HS-27A (cell line): ENCODE data around the gene TMEM62.
A peak's percentile ranks its signal among the peaks of the same experiment; 100 is the strongest.

ENCODE experiments used
- DNase-seq: peaks from one replicate; pipeline ENCODE4 v3.0.0-alpha.2; 2012; ENCODE audit warnings: low read depth, missing footprints

TMEM62 gene

DNA sequence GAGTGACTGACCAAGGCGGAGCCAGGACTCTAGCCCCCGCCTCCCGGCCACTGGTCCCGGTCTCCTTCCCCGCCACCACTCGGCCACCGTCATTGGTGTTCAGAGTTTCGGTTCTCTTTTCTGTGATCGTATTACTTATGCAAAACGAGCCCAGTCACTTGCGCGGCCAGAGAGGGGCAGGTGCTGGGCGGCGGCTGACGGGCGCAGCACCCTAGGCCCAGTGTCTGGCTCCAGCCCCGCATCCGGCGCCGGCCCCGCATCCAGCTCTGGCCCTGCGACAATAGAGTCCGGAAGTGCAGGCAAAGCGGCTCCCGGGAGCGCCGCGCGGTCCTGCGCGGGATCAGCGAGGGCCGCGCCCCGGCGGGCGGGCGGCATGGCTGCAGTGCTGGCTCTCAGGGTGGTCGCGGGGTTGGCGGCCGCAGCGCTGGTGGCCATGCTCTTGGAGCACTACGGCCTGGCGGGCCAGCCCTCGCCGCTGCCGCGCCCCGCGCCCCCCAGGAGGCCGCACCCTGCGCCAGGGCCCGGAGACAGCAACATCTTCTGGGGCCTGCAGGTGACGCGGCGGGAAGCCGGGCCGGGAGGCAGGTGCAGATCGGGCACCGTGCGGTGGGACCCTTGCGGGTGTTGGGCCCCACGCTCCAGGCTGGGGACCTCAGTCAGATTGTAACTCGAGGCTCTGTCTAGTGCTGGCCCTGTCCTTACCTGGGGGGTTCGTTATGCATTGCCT lies at the start of gene TMEM62:
TSS of gene TMEM62 (plus strand) at position 157 of the 727 bp plus-strand sequence. CDS start at position 374, 217 bp downstream.
- DNase-seq = no peak

DNA sequence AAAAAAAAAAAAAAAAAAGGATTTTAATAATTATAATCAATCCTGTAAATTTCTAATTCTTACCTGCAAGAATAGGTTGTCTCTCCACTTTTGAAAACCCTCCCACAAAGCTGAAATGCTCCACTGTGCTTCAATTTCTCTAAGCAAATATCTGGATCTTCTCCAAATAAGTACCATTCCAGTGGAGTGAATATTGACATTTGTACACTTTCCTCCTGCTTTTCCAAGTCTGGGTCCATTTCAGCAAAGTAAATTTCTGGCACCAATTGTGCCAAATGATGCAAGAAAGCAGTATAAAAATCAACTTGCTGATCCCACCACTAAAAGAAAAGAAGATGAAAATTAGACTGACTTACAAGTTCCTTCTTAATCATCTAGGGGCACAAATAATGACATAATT lies 47.5 kb upstream of the TMEM62 start:
- no peak for DNase-seq

DNA sequence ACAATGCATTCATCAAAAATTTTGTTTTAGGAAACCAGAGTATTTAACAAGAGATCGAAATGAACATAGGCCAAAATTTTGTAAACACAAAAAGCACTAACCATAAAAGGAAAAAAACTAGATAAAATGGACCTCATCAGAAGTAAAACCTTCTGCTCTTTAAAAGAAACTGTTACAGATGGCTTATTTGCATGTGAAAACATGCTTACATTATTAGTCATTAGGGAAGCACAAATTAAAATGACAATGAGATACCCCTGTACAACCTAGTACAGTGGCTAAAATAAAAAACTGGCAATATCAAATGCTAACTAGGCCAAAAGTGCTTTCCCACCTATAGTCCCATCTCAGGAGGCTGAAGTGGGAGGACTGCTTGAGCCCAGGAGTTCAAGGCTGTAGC lies 46.8 kb upstream of the TMEM62 start:
- DNase-seq = no peak

DNA sequence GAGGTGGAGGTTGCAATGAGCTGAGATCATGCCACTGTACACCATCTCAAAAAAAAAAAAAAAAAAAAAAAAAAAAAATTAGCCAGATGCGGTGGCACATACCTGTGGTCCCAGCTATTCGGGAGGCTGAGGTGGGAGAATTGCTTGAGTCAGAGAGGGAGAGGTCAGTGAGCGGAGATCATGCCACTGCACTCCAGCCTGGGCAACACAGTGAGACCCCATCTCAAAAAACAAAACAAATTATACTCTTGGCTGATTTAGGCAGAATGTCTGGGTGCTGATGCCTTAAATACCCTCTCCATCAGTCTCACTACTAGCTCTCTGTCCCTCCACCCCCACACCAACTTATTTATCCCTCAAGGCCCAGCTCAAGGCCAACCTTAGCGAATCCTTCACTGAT lies 41.5 kb upstream of the TMEM62 start:
- no peak for DNase-seq

DNA sequence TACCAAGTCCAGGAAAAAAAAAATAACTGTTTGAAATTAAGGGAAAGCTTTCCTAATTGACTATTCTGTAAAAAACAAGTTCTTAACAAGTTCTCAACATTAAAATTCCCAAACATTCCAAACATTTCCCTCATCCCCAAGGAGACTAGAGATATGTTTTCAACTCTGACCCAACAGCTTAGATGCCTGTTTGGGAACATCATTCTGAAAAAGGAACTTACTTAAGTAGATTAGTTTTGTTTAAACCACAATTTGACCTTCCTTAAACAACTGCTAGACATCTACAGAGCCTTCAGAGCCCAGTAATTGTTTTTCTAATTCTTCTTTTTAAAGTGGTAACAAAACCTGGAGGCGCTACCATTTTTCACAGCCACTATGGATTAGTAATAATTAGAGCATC lies 40.4 kb upstream of the TMEM62 start:
- no peak for DNase-seq

DNA sequence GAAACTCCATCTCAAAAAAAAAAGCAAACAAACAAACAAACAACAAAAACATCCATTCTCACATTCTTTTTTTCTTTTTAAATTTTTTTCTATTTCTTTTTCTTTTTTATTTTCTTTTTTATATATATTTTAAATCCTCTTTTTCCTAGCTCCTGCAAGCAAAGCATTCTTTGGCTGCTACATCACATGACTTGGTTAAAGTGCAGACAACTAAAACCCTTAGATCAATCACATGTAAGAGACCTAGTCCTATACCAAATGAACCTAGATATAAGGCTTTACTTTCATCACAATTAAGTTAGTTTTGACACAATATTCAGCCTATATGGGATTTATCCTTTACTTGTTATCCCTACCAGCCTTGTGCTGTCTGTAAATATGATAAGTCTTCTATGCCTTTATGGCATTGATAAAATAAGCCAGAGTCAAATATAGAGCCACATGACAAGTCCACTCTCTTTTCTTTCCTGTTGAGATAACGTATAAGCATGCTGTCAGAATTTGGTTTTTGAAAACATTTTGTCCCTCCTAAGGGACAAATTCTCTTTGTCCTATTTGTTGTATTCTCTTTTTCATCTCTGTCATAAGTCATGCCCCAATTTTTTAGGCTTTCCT lies 38.9 kb upstream of the TMEM62 start:
- no peak for DNase-seq

DNA sequence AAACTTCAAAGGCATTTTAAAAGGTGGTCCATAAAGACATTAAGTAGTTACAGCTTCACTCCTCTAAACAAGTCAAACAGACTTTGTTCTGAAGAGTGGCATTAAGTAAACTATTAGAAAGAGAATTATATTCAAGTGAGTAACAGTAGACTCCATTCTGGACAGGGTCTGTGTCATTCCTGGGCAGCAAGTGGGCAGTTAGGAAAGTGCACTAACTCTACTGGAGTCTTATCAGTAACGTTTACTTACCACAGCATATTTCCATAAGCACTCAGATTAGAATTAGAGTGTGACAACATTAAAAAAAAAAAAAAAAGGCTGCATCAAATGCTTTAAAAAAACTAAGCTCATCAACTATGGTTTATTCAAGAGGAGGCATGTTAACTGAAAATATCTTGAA lies 38.1 kb upstream of the TMEM62 start:
- DNase-seq = peak; percentile 22

DNA sequence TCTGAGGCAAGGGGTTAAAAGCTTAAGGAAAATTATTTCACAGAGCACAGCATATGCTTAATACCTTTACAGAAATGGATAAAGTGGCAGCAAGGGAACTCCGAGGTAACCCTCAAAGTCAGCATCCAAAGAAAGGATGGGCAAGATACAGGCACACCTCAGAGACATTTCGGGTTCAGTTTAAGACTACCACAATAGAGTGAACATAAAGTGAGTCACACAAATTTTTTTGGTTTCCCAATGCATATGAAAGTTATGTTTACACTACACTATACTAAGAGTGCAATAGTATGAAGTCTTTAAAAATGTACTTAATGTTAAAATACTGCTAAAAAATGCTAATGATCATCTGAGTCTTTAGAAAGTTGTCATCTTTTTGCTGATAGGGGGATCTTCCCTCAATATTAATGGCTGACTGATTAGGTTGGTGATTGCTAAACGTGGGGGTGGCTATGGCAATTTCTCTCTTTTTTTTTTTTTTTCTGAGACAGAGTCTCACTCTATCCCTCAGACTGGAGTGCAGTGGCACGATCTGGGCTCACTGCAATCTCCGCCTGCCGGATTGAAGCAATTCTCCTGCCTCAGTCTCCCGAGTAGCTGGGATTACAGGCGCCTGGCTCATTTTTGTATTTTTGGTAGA lies 37.6 kb upstream of the TMEM62 start:
- DNase-seq = peak; percentile 29

DNA sequence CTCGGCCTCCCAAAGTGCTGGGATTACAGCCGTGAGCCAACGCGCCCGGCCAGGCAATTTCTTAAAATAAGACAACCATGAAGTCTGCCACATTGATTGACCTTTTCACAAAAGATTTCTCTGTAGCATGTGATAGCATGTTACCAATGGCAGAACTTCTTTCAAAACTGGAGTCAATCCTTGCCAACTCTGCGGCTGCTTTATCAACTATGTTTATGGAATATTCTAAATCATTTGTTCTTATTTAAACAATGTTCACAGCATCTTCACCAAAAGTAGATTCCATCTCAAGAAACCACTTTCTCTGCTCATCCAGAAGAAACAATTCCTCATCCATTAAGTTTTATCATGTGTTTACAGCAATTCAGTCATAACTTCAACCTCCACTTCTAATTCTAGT lies 37.0 kb upstream of the TMEM62 start:
- no peak for DNase-seq

DNA sequence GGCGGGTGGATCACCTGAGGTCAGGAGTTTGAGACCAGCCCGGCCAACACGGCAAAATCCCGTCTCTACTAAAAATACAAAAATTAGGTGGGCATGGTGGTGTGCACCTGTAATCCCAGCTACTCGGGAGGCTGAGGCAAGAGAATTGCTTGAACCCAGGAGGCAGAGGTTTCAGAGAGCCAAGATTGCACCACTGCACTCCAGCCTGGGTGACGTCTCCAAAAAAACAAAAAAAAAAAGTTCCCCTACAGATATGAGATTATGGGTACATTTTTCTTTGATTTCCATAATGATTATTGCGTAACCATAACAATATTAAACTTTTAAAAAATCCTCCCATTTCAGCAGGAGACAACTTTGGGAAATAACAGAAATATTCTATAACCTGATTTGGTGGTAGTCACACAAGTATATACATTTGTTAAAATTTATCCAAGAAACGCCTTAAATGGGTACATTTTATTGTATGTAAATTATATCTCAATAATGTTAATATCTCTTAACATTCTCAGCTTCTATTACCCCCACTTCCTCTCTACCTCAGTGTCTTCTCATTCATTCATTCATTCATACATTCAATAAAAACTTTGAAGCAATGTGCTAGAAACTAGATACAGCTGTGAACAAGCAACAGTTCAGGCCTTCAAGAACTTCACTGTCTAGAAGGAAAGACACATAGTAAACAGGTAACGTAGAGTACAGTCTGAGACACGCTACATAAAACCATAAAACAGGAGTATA lies 34.1 kb upstream of the TMEM62 start:
- DNase-seq = no peak

DNA sequence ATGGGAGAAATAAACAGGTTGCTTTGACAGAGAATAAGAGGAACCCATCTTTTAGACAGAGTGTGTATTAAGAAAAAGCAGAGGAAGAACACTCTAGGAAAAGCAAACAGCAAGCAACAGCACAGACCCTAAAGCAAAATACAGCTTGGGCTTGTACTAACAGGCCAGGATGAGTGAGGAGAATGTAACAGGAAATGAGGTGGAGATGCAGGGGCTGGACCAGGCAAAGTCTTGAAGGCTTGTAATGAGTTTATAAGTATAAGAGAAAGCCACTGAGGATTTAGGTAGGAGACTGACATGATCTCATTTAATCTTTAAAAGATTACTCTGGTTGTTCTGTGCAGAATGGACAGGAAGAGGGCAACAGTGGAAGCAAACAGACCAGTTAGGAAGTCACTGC lies 32.4 kb upstream of the TMEM62 start:
- no peak for DNase-seq

DNA sequence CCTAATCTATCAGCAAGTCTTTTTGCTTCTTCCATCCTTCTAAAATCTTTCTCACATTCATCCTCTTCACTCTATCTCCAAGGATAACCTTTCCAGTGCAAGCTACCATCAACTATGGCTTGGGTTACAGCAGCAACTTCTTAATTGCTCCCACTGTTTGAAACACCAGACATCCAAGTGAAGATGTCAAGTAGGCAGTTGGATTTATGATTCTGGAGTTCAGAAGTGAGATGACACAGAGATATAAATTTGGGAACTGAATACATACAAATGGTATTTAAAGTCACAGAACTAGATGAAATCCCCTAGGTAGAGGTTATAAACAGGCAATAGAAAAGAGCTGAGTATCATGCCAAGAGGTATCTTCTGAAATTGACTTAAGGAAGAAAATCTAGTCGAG lies 31.2 kb upstream of the TMEM62 start:
- no peak for DNase-seq

DNA sequence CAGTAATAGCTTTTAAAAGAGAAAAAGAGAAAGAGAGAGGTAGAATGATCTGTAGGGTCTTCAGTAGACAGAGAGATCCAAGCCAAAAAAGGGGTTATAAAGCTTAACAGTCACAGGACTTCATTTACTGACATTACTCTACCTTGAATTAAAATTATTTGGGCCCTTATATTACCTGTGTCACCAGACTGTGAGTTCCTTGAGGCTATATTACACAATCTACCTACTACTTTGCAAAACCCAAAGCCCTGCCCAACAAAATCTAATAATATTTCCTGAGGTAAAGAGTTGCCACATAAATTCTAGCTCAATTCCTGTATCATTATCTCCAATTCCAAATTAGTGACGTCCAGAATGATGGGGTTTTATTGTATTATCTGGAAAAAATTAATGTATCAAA lies 29.5 kb upstream of the TMEM62 start:
- no peak for DNase-seq

DNA sequence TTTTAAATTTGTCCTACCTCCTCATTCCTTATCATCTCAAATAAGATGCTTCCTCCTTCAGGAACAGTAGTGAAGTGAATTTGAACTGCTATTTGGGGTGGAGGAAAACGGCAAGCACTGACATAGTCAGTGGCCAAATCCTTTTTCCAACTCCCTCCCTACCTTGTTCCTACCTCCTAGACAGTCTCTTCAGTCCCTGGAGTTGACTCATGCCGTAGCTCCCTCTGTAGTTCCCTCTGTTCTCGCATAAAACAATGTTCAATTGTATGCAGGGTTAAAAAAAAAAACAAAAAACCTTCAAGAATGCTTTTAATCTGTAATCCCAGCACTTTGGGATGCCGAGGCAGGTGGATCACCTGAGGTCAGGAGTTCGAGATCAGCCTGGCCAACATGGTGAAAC lies 29.0 kb upstream of the TMEM62 start:
- DNase-seq = no peak

DNA sequence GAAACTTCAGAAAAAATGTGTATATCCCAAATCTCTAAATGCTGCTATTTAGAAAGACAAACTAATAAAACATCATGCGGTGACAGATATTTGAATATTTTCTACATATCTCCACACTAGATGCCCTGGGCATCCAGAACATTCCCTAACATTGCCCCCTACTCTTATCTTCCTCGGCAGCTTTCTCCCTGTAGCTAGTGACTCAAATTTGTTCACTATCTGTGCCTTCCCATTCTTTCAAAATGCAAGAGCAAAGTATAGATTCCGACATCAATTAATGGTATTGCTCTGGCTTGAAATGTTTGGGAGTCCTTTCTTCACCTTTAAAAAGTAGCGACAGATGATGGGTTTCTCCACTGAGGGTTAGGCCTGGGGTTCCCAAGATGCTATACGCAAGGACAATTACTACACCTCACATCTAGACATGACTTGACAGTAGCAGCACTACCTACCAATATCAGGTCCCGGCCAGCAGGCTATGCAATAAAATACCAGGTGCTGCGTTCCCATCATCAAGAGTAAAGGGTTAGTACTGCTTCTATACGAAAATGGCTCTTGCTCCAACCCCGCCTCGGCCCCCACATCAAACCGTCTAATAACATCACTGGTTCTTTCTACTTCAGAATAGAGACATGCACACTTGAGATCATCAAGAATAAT lies 28.2 kb upstream of the TMEM62 start:
- no peak for DNase-seq

DNA sequence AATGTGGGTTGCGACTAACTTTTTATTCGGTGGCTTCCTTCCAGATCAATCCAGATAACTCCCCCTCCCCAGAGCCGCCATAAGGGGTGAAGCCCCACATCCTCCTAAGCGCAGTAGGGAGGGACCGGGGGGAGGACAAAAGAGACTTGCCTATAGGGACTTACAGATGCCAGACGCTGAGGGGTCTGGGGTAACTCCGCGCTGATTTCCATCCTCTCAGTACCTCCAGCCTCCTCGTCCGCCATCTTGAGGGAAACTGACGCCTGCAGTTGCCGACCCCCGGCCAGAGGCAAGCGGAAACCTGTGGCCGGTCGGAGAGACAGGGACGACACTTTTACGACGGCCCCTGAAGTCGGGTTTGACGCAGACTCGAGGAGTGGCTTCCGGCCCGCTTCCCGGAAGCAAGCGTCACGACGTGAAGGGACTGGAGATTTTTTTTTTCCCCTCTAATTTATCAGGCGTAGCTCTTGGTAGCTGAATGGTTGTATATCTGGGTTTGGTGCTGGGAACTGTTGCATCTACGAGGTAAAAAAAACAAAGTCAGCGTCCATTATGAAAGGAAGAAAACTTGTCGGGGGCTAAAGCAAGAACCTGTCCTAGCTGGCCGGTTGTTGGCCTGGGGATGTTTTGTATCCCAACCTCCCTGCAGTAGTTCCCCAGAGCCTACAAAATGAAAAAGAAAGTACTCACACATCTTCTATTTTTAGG lies 27.5 kb upstream of the TMEM62 start, which contains the start of gene UBR1:
TSS of gene UBR1 (minus strand) at position 261 of the 708 bp plus-strand sequence. CDS start at position 245, 16 bp downstream.
- peak; percentile 66 for DNase-seq

DNA sequence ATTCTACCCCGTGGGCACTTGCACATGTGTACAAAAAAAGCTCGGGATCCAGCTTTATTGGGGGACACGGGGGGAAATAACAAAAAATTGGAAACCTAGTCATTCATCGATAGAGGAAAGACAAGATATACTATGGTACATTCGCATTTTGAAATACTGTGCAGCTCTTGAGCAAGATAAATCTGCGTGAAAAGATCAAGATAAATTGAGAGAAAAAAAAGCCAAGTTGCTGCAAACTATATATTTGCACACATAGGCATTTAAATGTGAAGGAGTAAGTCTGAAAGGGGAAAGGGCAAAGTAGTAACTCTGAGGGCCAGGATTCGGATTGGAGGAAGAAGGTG lies 26.9 kb upstream of the TMEM62 start:
- DNase-seq = no peak

DNA sequence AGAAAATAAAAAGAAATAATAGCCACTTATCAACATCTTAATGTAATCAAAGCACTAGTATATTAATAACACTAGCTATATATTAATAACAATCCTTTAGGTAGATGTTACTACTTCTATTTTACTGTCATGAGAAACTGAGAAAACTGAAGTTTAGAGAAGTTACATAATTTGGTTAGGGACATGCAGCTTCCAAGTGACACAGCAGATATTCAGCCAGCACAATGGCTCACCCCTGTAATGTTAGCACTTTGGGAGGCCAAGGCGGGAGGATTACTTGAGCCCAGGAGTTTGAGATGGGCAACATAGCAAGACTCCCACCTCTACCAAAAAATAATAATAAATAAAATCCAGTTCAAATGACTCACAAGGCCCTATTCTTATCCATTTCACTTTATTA lies 25.6 kb upstream of the TMEM62 start:
- DNase-seq = no peak

DNA sequence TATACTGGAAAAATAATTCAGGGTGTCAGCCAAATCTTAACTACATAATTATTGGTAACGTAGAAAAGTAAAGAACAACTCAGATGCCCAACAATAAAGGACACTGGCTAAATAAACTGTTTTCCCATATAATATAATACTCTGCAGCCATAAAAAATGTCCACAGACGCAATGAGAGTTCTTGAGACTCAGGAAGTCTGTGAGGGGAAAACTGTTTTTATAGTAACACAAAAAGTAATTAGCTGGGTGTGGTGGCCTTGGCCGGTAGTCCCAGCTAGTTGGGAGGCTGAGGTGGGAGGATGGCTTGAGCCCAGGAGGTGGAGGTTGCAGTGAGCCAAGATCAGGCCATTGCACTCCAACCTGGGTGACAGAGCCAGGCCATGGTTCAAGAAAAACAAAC lies 22.0 kb upstream of the TMEM62 start:
- no peak for DNase-seq

DNA sequence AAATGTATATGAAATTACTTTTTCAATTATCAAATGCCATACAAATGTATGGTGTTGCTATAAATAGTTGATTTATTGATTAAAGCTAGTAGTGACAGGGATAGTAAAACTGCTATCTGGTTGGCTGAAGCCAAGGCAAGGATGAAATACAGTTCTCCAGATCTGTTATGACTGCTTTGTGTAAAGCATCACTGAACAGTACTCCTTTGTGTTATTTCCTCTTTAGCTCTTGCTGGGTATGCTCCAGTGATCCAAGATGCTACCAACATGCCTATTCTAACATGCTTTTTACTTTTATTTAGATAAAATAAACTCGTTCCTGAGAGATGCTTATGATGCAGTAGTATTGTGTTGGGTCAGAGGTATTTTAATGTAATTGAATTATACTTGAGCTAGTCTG lies 15.1 kb upstream of the TMEM62 start:
- DNase-seq = no peak

DNA sequence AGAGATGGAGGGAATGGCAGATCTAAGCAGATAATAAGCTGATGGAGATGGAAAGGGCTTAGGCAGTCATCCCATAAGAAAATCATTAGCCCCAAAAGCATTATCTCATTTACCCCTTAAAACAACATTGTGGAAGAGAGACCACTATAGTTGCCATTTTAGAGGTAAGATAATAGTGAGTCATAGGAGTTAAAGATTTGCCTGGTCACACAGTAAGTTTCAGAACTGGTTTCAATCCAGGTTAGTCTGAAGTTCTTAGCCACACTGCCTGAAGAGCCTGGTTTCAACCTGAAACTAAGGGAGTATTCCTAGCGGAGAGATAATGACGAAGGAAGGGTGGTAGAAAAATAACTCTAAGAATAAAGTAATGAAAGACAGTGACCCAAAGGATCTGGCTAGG lies 14.6 kb upstream of the TMEM62 start:
- DNase-seq = no peak

DNA sequence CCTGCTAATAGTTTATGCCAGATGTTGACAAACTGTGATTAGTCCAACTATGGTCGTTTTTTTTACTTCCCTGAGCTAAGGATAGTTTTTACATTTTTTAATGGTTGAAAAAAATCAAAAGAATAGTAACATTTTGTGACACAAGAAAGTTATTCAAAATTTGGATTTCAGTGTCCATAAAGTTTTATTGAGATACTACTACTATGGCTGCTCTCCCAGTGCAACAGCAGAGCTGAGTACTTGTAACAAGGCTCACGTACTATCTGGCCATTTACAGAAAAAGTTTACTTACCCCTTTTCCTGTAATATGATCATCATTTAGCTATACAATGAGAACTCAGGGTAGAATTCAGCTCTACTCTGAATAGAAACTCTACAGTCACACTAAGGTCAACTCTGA lies 11.5 kb upstream of the TMEM62 start:
- DNase-seq = no peak
